ENCODE results near the gene MCTP1. TPM values are rescaled to one million over a fixed set of nuclear protein-coding genes. Genes with fewer than 3 reads are reported as not detected.

Gene MCTP1
- total RNA-seq, 3 donors from 2014 or later: 22.8 to 57.8 (median 24.3) TPM

DNA sequence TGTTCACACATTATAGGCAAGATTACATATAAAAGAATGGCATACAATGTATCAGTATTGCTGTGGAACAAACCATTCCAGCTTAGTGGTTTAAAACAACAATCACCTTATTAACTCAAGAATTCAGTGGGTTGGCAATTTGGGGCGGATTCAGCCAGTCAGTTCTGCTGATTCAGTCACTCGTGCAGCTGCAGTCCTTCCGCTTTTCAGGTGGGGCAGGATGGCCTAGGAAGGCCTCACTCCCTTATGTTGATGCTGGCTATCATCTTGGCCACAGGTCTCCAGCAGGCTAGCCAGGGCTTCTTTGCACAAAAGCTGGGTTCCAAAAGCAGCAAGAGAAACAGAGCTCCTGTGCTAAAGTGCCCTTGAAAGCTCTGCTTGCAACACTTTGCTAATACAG is 150.6 kb downstream of the MCTP1 start:
- no peak overlapping the region for H3K4me3 ChIP-seq
- no peak for DNase-seq (ENCODE audit: low spot score in 2 of 2)
- no peaks in the 10 kb centered on the region for H3K9me3 ChIP-seq
- TF ChIP-seq POLR2A (IDR thresholded peaks at IDR 0.05) (no peak), CTCF (IDR thresholded peaks at IDR 0.05) (no peak), POLR2AphosphoS5 (IDR thresholded peaks at IDR 0.05) (no peak)
- intact Hi-C loops (cut with DNase I; ENCODE audit: low total_unique reads): no loop called here
- no peaks in the 10 kb centered on the region for H3K4me1 ChIP-seq
- no peaks in the 10 kb centered on the region for H3K36me3 ChIP-seq
- no peaks in the 10 kb centered on the region for H3K27me3 ChIP-seq
- H3K27ac ChIP-seq: no peak overlapping the region

- intact Hi-C loops (cut with DNase I; ENCODE audit: low total_unique reads): no loop called here
- TF ChIP-seq POLR2A (IDR thresholded peaks at IDR 0.05) (no peak), CTCF (IDR thresholded peaks at IDR 0.05) (no peak), POLR2AphosphoS5 (IDR thresholded peaks at IDR 0.05) (no peak)
- Histone ChIP-seq H3K27me3 (no peaks in the 10 kb centered on the region), H3K36me3 (no peaks in the 10 kb centered on the region), H3K9me3 (no peaks in the 10 kb centered on the region), H3K4me3 (no peak overlapping the region), H3K4me1 (no peaks in the 10 kb centered on the region), H3K27ac (no peak overlapping the region)
- DNase-seq (ENCODE audit: low spot score in 2 of 2): no peak
Measured at GRCh38 chr5:95132096-95132495, 152.8 kb downstream of the MCTP1 start.

DNA sequence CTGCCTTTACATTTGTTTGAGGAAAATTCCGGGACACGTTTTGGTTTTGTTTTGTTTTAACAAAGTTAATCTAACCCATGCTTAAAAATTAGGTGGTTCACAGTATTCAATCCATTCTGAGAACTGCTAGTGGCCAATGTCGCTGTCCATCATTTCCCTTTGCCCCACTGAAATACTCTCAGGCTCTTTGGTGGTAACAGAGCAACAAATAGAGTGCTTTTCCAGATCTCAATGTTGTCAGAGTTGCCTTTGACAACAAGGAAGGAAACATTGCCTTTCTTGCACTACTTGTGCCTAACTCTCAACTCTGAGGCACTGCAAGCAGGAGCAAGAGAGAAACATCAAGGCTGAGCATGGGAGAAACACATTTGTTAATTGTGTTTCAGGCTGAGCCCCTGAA is 154.0 kb downstream of the MCTP1 start:
- TF ChIP-seq POLR2AphosphoS5 (IDR thresholded peaks at IDR 0.05) (no peak), CTCF (IDR thresholded peaks at IDR 0.05) (no peak), POLR2A (IDR thresholded peaks at IDR 0.05) (no peak)
- Histone ChIP-seq H3K4me1 (no peaks in the 10 kb centered on the region), H3K9me3 (no peaks in the 10 kb centered on the region), H3K4me3 (no peak overlapping the region), H3K27me3 (no peaks in the 10 kb centered on the region), H3K36me3 (no peaks in the 10 kb centered on the region), H3K27ac (no peak overlapping the region)
- DNase-seq (ENCODE audit: low spot score in 2 of 2): no peak
- intact Hi-C loops (cut with DNase I; ENCODE audit: low total_unique reads): no loop called here

GRCh38 chr5:95124731-95125130 is 160.2 kb downstream of the MCTP1 start:
- no peak for TF ChIP-seq POLR2AphosphoS5 (IDR thresholded peaks at IDR 0.05)
- TF ChIP-seq CTCF (IDR thresholded peaks at IDR 0.05): no peak
- no peak for TF ChIP-seq POLR2A (IDR thresholded peaks at IDR 0.05)
- Histone ChIP-seq H3K4me1 (no peaks in the 10 kb centered on the region), H3K4me3 (no peak overlapping the region), H3K27ac (no peak overlapping the region), H3K27me3 (no peaks in the 10 kb centered on the region), H3K9me3 (no peaks in the 10 kb centered on the region), H3K36me3 (no peaks in the 10 kb centered on the region)
- intact Hi-C loops (cut with DNase I; ENCODE audit: low total_unique reads): no loop called here
- no peak for DNase-seq (ENCODE audit: low spot score in 2 of 2)

DNA sequence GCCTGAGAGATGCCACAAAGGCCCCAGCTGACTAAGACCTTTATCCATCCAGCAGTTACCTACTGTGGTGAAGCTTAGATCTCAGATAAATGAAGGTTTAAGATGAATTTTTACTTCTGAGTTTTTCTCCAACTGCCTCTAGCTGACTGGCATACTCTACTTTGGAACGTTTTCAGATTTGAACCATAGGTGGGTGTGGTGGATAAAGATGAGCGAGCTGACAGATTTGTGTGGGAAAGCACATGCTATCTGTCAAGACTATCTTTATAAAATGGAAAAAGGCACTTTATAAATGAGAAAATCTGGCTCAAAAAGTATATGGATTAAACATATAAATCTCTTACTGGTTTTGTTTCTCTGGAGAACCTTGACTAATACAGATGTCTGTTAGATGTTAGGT is 160.8 kb downstream of the MCTP1 start:
- intact Hi-C loops (cut with DNase I; ENCODE audit: low total_unique reads): no loop called here
- TF ChIP-seq POLR2A (IDR thresholded peaks at IDR 0.05): no peak
- no peak overlapping the region for H3K4me3 ChIP-seq

DNA sequence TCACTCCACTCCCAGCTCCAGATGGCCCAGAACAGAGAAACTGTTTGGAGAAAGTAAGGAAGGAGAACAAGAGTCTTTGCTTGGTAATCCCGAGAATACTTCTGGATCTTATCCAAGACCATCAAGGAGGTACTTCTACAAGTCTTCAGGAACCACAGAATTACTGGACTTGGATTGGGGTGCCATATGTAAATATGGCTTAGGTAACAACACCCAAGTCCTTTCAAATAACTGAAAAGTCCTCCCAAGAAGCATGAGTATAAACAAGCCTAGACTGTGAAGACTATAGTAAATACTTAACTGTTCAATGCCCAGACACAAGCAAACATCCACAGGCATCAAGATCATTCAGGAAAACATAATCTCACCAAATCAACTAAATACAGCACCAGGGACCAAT is 170.0 kb downstream of the MCTP1 start:
- no peaks in the 10 kb centered on the region for H3K4me1 ChIP-seq
- intact Hi-C loops (cut with DNase I; ENCODE audit: low total_unique reads): no loop called here
- H3K36me3 ChIP-seq: peaks cover 7% of the 10 kb centered on the region
- TF ChIP-seq POLR2AphosphoS5 (IDR thresholded peaks at IDR 0.05): no peak
- no peak for TF ChIP-seq POLR2A (IDR thresholded peaks at IDR 0.05)
- TF ChIP-seq CTCF (IDR thresholded peaks at IDR 0.05): no peak
- DNase-seq (ENCODE audit: low spot score in 2 of 2): no peak
- H3K27me3 ChIP-seq: no peaks in the 10 kb centered on the region
- H3K27ac ChIP-seq: no peak overlapping the region
- H3K9me3 ChIP-seq: peaks cover 5 to 8% of the 10 kb centered on the region in 2 donors
- H3K4me3 ChIP-seq: no peak overlapping the region

More for the DNA sequence above, 160.8 kb downstream of the MCTP1 start:
- Histone ChIP-seq H3K36me3 (no peaks in the 10 kb centered on the region), H3K9me3 (no peaks in the 10 kb centered on the region), H3K27ac (no peak overlapping the region), H3K4me1 (no peaks in the 10 kb centered on the region), H3K27me3 (no peaks in the 10 kb centered on the region)
- DNase-seq (ENCODE audit: low spot score in 2 of 2): no peak

Measured in breast epithelium (tissue), 4 donors.